GM21360 (cell line): ENCODE data around the gene HCN2.

Experiments
- ATAC-seq: cut with Tn5 transposase; IDR thresholded peaks from one replicate; pipeline ENCODE4 v1.9.1; 2021; ENCODE audit warnings: mild to moderate bottlenecking, moderate library complexity; ENCODE audit not compliant: unreplicated experiment

Gene HCN2

GRCh38 chr19:650121-650520 is 60.4 kb downstream of the HCN2 start:
- ATAC-seq = no peak

DNA sequence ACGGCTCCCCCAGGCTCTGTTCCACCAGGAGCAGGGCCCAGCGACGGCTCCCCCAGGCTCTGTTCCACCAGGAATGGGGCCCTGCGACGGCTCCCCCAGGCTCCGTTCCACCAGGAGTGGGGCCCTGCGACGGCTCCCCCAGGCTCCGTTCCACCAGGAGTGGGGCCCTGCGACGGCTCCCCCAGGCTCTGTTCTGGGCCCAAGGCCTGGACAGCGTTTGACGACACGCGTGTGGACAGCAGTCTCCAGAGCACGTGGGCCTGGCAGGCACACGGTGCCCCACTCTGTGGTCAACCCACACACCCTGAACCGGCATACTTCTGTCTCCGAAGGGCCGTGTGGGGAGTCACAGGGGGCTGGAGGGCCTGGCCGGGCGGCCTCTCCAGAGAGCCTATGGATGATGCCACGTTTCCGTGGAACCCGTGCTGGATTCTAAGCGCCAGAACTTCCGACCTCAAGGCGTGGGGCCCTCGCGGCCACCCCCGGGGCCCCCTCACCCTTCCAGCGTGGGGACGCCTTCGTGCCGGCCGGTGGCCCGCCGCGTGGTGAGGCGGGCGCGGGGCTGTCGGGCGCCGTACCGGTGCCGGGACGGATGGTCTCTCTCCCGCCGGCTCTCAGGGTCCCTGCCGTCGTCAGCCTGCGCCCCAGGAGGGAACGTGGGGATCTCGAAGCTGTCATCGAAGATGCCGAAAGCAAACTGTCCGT is 61.6 kb downstream of the HCN2 start:
- no peak for ATAC-seq

DNA sequence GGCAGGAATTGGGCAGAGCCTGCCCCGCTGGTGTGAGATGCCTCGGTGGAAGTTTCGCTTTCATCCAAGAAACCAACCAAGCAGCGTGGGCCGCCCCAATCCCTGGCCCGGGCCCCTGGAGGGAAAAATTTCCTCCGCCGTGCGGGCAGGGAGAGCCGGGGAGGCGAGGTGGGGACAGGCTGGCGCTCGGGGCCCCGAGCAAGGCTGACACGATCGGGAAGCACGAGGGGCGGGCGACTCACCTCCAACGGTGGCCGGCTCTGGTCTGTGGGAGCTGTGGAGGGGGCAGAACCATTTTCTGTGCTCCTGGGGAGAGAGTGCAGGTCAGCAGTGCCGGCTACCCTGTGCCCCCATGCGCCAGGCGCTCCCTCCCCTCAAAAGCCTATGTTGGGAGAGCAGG is 62.3 kb downstream of the HCN2 start:
- ATAC-seq = no peak

GRCh38 chr19:652467-653389 is 63.0 kb downstream of the HCN2 start:
- ATAC-seq = no peak

- ATAC-seq = no peak
These were observed 63.7 kb downstream of the HCN2 start for GRCh38 chr19:653425-653824.

GRCh38 chr19:655691-656090 is 66.0 kb downstream of the HCN2 start:
- no peak for ATAC-seq

- ATAC-seq = no peak
These were observed 67.3 kb downstream of the HCN2 start for GRCh38 chr19:656751-657559.

- ATAC-seq = no peak
These were observed 67.9 kb downstream of the HCN2 start for GRCh38 chr19:657611-658010.

GRCh38 chr19:658059-658839 is 68.6 kb downstream of the HCN2 start:
- ATAC-seq = no peak

GRCh38 chr19:658916-659839 is 69.5 kb downstream of the HCN2 start:
- no peak for ATAC-seq

- no peak for ATAC-seq
These were observed 71.2 kb downstream of the HCN2 start for GRCh38 chr19:660793-661426.

GRCh38 chr19:661427-662196 is 71.9 kb downstream of the HCN2 start:
- no peak for ATAC-seq

GRCh38 chr19:662207-662961 is 72.7 kb downstream of the HCN2 start:
- ATAC-seq = peak; percentile 38

GRCh38 chr19:662962-663681 is 73.4 kb downstream of the HCN2 start, which contains the start of gene RNF126:
Gene RNF126, minus strand, starts transcription at chr19:663214. Its CDS starts 93 bp downstream, at chr19:663121.
- ATAC-seq = peak; percentile 50

DNA sequence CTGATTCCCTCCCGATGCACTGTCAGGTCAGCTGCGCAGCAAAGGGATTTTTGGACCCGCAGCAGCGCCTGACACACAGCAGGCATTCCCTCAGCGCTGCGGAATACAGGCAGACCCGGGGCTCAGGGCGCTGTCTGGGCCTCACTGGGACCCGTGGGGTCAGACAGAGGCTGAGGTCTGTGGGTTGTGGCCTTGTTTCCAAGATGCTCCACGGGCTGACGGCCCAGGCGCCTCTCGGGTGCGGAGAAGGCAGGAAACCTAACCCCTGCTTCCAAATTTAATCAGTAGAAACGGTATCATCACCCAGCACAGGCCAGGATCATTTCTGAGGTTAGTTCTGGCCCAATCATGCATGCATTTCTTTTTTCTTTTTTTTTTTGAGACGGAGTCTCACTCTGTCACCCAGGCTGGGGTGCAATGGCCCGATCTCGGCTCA is 74.0 kb downstream of the HCN2 start:
- no peak for ATAC-seq

- ATAC-seq = no peak
These were observed 75.3 kb downstream of the HCN2 start for GRCh38 chr19:664913-665443.
